Ishikawa (cell line): ENCODE data around the gene KIAA1671.

Source experiments
- CEBPB ChIP-seq: IDR thresholded peaks from 2 replicates; pipeline ENCODE4 v1.6.1; 2012
- CREB1 ChIP-seq: IDR thresholded peaks from 2 replicates; pipeline ENCODE4 v1.6.1; 2012; ENCODE audit warnings: low read depth
- EGR1 ChIP-seq: IDR thresholded peaks from 2 replicates; pipeline ENCODE4 v1.6.1; 2012
- EP300 ChIP-seq: IDR thresholded peaks from 2 replicates; pipeline ENCODE4 v1.6.1; 2012; ENCODE audit warnings: borderline replicate concordance
- FOXM1 ChIP-seq: IDR thresholded peaks from 2 replicates; pipeline ENCODE4 v1.6.1; 2012; ENCODE audit warnings: low read depth, borderline replicate concordance
- NFIC ChIP-seq: IDR thresholded peaks from 2 replicates; pipeline ENCODE4 v1.6.1; 2012
- RAD21 ChIP-seq: IDR thresholded peaks from 2 replicates; pipeline ENCODE4 v1.6.1; 2012; ENCODE audit warnings: low read depth
- TAF1 ChIP-seq: IDR thresholded peaks from 2 replicates; pipeline ENCODE4 v1.6.1; 2012; ENCODE audit warnings: low read depth, mild to moderate bottlenecking
- TCF12 ChIP-seq: IDR thresholded peaks from 2 replicates; pipeline ENCODE4 v1.6.1; 2012; ENCODE audit warnings: low read depth
- TEAD4 ChIP-seq: IDR thresholded peaks from 2 replicates; pipeline ENCODE4 v1.6.1; 2012
- YY1 ChIP-seq: IDR thresholded peaks from 2 replicates; pipeline ENCODE4 v1.6.1; 2012; ENCODE audit warnings: low read depth
- ZBTB7A ChIP-seq: IDR thresholded peaks from 2 replicates; pipeline ENCODE4 v1.6.1; 2012; ENCODE audit warnings: low read depth
- TF ChIP-seq, protein P1 (sequence below): IDR thresholded peaks from 2 replicates; pipeline ENCODE4 v1.6.1; 2012; ENCODE audit warnings: low read depth, mild to moderate bottlenecking
- TF ChIP-seq, protein P2 (sequence below): IDR thresholded peaks from 2 replicates; pipeline ENCODE4 v1.6.1; 2012
- TF ChIP-seq, protein P3 (sequence below): IDR thresholded peaks from 2 replicates; pipeline ENCODE4 v1.6.1; 2012

Gene KIAA1671

GRCh38 chr22:24945430-24945829, 7.1 kb upstream of the KIAA1671 start:
- TF ChIP-seq TEAD4: no peak
- TF ChIP-seq, protein P1, sequence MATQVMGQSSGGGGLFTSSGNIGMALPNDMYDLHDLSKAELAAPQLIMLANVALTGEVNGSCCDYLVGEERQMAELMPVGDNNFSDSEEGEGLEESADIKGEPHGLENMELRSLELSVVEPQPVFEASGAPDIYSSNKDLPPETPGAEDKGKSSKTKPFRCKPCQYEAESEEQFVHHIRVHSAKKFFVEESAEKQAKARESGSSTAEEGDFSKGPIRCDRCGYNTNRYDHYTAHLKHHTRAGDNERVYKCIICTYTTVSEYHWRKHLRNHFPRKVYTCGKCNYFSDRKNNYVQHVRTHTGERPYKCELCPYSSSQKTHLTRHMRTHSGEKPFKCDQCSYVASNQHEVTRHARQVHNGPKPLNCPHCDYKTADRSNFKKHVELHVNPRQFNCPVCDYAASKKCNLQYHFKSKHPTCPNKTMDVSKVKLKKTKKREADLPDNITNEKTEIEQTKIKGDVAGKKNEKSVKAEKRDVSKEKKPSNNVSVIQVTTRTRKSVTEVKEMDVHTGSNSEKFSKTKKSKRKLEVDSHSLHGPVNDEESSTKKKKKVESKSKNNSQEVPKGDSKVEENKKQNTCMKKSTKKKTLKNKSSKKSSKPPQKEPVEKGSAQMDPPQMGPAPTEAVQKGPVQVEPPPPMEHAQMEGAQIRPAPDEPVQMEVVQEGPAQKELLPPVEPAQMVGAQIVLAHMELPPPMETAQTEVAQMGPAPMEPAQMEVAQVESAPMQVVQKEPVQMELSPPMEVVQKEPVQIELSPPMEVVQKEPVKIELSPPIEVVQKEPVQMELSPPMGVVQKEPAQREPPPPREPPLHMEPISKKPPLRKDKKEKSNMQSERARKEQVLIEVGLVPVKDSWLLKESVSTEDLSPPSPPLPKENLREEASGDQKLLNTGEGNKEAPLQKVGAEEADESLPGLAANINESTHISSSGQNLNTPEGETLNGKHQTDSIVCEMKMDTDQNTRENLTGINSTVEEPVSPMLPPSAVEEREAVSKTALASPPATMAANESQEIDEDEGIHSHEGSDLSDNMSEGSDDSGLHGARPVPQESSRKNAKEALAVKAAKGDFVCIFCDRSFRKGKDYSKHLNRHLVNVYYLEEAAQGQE: no peak
- no peak for TF ChIP-seq ZBTB7A
- no peak for TF ChIP-seq NFIC
- no peak for TF ChIP-seq RAD21
- TF ChIP-seq, protein P2, sequence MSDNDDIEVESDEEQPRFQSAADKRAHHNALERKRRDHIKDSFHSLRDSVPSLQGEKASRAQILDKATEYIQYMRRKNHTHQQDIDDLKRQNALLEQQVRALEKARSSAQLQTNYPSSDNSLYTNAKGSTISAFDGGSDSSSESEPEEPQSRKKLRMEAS: no peak
- no peak for TF ChIP-seq TAF1
- TF ChIP-seq, protein P3, sequence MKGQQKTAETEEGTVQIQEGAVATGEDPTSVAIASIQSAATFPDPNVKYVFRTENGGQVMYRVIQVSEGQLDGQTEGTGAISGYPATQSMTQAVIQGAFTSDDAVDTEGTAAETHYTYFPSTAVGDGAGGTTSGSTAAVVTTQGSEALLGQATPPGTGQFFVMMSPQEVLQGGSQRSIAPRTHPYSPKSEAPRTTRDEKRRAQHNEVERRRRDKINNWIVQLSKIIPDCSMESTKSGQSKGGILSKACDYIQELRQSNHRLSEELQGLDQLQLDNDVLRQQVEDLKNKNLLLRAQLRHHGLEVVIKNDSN: no peak
- no peak for TF ChIP-seq CREB1
- TF ChIP-seq EGR1: no peak
- no peak for TF ChIP-seq YY1
- no peak for TF ChIP-seq FOXM1

DNA sequence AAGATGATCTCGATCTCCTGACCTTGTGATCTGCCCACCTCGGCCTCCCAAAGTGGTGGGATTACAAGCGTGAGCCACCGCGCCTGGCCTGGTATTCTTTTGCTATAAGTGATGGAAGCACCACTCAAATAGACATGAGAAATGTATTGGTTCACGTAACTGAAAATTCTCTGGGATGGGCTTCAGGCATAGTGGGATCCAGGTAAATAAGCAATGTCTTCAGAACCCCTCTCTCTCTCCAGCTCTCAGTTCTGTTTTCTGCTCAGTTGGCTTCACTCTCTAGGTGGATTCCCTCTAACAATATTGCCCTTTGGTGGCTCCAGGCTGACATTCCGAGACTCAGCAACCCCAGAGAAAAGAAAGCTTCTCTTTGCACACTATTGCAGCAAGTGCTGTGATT, 5.1 kb upstream of the KIAA1671 start:
- TF ChIP-seq TEAD4 (no peak), RAD21 (no peak), YY1 (no peak), CREB1 (no peak), EP300 (no peak), FOXM1 (no peak)

- TF ChIP-seq EP300 (no peak), NFIC (no peak), CREB1 (no peak), TEAD4 (no peak), FOXM1 (no peak)
- TF ChIP-seq, protein P2: no peak
- TF ChIP-seq, protein P1: no peak
Observed at GRCh38 chr22:24947881-24948280, 4.6 kb upstream of the KIAA1671 start.

DNA sequence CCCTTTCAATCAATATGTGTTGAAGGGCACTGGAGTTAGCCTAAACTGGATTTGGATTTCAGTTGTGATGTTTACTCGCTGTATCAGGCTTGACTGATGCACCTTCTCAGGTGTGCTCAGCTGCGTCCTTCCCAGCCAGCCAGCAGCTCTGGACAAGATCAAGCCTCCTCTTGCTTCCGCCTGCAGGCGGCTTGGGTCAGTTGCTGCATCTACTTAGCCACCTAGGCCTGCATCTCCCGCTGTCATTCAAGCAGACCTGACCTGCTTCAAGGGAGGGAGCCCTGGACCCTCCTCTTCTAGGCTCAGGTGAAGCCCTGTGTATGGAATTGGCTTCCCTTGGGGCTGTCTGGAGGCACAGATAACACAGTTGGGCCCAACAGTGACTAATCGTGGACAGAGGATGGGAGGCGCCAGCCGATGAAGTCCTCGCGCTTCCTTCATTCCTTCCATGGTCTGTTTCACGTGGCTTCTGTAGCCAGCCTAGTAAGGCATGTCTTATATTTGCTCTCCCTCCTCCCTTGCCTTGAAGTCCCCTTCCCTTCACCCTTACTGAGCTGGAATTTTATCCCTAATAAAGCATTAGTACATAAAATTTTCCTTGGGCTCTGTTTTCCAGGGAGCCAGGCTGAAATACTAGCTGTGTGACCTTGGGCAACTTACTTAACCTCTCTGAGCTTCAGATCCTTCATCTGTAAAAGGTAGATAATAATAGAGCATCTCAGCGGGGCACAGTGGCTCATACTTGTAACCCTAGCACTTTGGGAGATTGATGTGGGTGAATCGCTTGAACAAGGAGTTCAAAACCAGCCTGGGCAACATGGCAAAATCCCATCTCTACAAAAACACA, 3.9 kb upstream of the KIAA1671 start:
- TF ChIP-seq RAD21 (no peak), TAF1 (no peak), CEBPB (no peak), CREB1 (no peak), TCF12 (no peak), ZBTB7A (no peak), NFIC (no peak), EP300 (no peak), YY1 (no peak), EGR1 (no peak), FOXM1 (no peak), TEAD4 (no peak)
- TF ChIP-seq, protein P3: no peak
- TF ChIP-seq, protein P1: no peak
- TF ChIP-seq, protein P2: no peak
